Transverse colon (tissue), 3 donors: Measurements from ENCODE around the gene EIF4E1B.

Experiments used
- POLR2A ChIP-seq: fragments of 450-650 bp; IDR thresholded peaks from one replicate; pipeline ENCODE4 v1.6.1; 2016; ENCODE audit warnings: antibody characterized with exemption, mild to moderate bottlenecking, moderate library complexity
- TF ChIP-seq, protein P1 (sequence below), 5 experiments: fragments of 200-600 bp in 3 of 5; fragments of 450-650 bp in 2 of 5; sonication (generic) in 3 of 5; IDR thresholded peaks; 1 replicate in 2 of 5; 2 replicates in 3 of 5; pipeline ENCODE4 v1.5.1; 2016 to 2017; ENCODE audit warnings: antibody characterized with exemption in 5 of 5, inconsistent platforms in 3 of 5, mild to moderate bottlenecking in 2 of 5, moderate library complexity in 1 of 5

GRCh38 chr5:176609724-176610434 is 20.6 kb upstream of the EIF4E1B start, which contains the start of gene GPRIN1:
- TF ChIP-seq, protein P1, sequence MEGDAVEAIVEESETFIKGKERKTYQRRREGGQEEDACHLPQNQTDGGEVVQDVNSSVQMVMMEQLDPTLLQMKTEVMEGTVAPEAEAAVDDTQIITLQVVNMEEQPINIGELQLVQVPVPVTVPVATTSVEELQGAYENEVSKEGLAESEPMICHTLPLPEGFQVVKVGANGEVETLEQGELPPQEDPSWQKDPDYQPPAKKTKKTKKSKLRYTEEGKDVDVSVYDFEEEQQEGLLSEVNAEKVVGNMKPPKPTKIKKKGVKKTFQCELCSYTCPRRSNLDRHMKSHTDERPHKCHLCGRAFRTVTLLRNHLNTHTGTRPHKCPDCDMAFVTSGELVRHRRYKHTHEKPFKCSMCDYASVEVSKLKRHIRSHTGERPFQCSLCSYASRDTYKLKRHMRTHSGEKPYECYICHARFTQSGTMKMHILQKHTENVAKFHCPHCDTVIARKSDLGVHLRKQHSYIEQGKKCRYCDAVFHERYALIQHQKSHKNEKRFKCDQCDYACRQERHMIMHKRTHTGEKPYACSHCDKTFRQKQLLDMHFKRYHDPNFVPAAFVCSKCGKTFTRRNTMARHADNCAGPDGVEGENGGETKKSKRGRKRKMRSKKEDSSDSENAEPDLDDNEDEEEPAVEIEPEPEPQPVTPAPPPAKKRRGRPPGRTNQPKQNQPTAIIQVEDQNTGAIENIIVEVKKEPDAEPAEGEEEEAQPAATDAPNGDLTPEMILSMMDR (IDR thresholded peaks at IDR 0.05): peak in 2 of 5 experiments; percentile 10 to 19
- TF ChIP-seq POLR2A: no peak
